Ishikawa (cell line): ENCODE data around the gene BASP1.

Source experiments
- CEBPB ChIP-seq: IDR thresholded peaks from 2 replicates; pipeline ENCODE4 v1.6.1; 2012
- CREB1 ChIP-seq: IDR thresholded peaks from 2 replicates; pipeline ENCODE4 v1.6.1; 2012; ENCODE audit warnings: low read depth
- EGR1 ChIP-seq: IDR thresholded peaks from 2 replicates; pipeline ENCODE4 v1.6.1; 2012
- EP300 ChIP-seq: IDR thresholded peaks from 2 replicates; pipeline ENCODE4 v1.6.1; 2012; ENCODE audit warnings: borderline replicate concordance
- FOXM1 ChIP-seq: IDR thresholded peaks from 2 replicates; pipeline ENCODE4 v1.6.1; 2012; ENCODE audit warnings: low read depth, borderline replicate concordance
- NFIC ChIP-seq: IDR thresholded peaks from 2 replicates; pipeline ENCODE4 v1.6.1; 2012
- RAD21 ChIP-seq: IDR thresholded peaks from 2 replicates; pipeline ENCODE4 v1.6.1; 2012; ENCODE audit warnings: low read depth
- TAF1 ChIP-seq: IDR thresholded peaks from 2 replicates; pipeline ENCODE4 v1.6.1; 2012; ENCODE audit warnings: low read depth, mild to moderate bottlenecking
- TCF12 ChIP-seq: IDR thresholded peaks from 2 replicates; pipeline ENCODE4 v1.6.1; 2012; ENCODE audit warnings: low read depth
- TEAD4 ChIP-seq: IDR thresholded peaks from 2 replicates; pipeline ENCODE4 v1.6.1; 2012
- YY1 ChIP-seq: IDR thresholded peaks from 2 replicates; pipeline ENCODE4 v1.6.1; 2012; ENCODE audit warnings: low read depth
- ZBTB7A ChIP-seq: IDR thresholded peaks from 2 replicates; pipeline ENCODE4 v1.6.1; 2012; ENCODE audit warnings: low read depth
- TF ChIP-seq, protein P1 (sequence below): IDR thresholded peaks from 2 replicates; pipeline ENCODE4 v1.6.1; 2012; ENCODE audit warnings: low read depth, mild to moderate bottlenecking
- TF ChIP-seq, protein P2 (sequence below): IDR thresholded peaks from 2 replicates; pipeline ENCODE4 v1.6.1; 2012
- TF ChIP-seq, protein P3 (sequence below): IDR thresholded peaks from 2 replicates; pipeline ENCODE4 v1.6.1; 2012

BASP1 gene

DNA sequence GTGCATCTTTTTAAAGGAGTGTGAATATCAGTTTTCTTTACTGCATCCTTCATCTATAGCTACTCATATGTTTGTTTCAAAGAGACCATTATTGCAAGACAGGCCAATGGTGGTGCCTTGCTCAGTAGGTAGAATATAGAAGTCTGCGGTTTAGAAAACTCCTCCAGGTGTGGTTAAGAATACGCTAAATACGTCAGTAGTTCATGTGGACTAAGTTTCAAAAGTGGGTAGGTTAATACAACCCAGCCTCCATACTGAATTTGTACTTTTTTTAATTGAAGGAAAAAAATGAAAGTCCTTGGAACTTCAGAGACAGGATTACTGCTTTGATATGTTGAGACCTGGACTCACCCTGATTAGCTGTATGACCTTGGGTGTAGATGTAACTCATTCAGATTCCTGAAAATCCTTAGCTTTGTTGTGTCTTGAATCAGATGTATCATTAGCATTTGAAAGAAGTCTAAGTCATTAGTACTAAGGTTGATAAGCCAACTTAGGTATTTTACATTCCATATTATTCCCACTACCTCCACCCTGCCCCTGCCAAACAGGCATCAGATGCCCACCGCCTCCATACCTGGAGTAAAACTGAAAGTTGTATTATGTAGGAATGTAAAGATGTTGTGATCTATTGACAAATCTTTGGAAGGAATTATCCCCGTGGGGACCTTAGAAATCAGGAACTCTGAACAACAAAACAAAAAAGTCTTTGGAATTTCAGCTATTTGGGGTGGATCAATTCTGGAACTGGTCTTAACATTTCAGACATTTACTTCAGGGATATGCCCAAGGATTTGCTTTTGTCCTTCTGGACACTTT is 6.1 kb downstream of the BASP1 start:
- TF ChIP-seq TCF12 (no peak), FOXM1 (no peak), EP300 (no peak), EGR1 (no peak), CEBPB (no peak), NFIC (no peak)
- TF ChIP-seq, protein P1, sequence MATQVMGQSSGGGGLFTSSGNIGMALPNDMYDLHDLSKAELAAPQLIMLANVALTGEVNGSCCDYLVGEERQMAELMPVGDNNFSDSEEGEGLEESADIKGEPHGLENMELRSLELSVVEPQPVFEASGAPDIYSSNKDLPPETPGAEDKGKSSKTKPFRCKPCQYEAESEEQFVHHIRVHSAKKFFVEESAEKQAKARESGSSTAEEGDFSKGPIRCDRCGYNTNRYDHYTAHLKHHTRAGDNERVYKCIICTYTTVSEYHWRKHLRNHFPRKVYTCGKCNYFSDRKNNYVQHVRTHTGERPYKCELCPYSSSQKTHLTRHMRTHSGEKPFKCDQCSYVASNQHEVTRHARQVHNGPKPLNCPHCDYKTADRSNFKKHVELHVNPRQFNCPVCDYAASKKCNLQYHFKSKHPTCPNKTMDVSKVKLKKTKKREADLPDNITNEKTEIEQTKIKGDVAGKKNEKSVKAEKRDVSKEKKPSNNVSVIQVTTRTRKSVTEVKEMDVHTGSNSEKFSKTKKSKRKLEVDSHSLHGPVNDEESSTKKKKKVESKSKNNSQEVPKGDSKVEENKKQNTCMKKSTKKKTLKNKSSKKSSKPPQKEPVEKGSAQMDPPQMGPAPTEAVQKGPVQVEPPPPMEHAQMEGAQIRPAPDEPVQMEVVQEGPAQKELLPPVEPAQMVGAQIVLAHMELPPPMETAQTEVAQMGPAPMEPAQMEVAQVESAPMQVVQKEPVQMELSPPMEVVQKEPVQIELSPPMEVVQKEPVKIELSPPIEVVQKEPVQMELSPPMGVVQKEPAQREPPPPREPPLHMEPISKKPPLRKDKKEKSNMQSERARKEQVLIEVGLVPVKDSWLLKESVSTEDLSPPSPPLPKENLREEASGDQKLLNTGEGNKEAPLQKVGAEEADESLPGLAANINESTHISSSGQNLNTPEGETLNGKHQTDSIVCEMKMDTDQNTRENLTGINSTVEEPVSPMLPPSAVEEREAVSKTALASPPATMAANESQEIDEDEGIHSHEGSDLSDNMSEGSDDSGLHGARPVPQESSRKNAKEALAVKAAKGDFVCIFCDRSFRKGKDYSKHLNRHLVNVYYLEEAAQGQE = no peak

DNA sequence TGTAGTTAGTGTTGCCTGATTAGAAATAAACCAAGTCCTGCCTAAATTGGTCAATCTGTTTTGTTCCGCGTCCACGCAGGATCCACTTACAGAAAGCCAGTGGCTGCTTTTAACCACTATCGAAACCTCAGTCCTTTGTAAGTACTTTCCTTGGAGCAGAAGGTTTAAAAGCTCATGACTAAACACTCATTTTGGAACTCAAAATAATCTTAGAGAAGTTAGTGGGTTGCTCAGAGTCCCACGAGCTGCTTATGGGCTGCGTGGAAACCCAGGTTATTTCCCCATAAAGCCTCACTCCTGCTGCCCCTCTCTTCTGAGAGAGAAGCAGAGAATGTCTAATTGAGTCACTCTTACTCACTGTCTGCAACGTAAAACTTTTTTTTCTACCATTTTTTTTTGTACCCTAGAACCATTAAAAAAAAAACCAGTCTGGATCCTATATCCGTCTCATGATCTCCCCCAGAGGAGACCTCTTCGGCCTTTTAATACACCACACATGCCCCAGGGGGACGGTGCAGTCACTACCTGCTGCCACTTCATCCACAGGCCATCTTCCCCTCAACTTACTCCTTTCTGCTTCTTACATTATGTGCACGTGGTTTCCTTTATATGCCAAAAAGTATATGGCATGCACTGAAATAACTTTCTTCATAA is 7.6 kb downstream of the BASP1 start:
- no peak for TF ChIP-seq FOXM1
- no peak for TF ChIP-seq TAF1

DNA sequence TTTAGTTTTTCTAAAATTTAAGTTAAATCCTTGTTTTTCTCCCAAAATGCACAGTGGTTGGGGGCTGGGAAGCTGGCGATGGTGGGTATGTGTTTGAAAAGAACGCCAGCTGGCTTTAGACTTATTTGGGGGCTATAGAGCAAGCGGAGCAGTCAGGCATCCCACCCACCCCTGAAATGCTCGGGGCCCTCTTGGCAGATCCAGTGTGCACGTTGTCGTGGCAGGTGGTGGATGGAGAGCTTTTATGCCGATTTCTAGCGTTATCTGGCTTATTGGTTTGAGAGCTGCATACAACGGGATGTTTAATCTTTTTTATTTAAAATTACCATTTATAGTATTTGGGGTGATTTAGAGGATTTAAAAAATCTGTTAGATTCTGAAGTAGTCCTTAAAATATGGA is 8.1 kb downstream of the BASP1 start:
- no peak for TF ChIP-seq NFIC
- no peak for TF ChIP-seq TCF12
- no peak for TF ChIP-seq CEBPB
- no peak for TF ChIP-seq EGR1
- TF ChIP-seq, protein P2, sequence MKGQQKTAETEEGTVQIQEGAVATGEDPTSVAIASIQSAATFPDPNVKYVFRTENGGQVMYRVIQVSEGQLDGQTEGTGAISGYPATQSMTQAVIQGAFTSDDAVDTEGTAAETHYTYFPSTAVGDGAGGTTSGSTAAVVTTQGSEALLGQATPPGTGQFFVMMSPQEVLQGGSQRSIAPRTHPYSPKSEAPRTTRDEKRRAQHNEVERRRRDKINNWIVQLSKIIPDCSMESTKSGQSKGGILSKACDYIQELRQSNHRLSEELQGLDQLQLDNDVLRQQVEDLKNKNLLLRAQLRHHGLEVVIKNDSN = no peak
- TF ChIP-seq FOXM1 = no peak
- TF ChIP-seq, protein P1 = no peak
- no peak for TF ChIP-seq YY1
- TF ChIP-seq EP300 = no peak
- no peak for TF ChIP-seq CREB1
- TF ChIP-seq RAD21 = no peak
- TF ChIP-seq, protein P3, sequence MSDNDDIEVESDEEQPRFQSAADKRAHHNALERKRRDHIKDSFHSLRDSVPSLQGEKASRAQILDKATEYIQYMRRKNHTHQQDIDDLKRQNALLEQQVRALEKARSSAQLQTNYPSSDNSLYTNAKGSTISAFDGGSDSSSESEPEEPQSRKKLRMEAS = no peak
- TF ChIP-seq TEAD4 = no peak
- TF ChIP-seq TAF1 = no peak
- no peak for TF ChIP-seq ZBTB7A

DNA sequence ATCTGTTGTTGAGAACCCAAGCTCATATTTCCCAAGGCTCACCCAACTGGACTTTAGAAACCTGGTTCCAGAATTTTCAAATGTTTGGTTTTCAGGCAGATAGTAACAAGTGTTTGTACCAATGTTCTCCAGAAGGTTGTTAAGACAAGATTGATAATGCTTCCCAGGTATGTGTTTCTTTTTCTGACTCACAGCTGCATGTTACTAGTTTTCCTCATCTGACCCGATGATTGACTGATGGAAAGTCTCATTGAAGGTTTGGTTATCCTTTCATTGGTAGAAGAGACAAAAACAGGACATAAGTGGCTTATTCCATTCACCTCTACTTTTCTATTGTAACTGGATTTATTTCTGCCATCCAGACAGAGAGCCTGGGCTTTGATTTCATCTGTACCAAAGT is 10.4 kb downstream of the BASP1 start:
- TF ChIP-seq EP300 (no peak), RAD21 (no peak), TEAD4 (no peak), NFIC (no peak), ZBTB7A (no peak), EGR1 (no peak), FOXM1 (no peak), TCF12 (no peak), CEBPB (no peak), YY1 (no peak), TAF1 (no peak)
- TF ChIP-seq, protein P3 = no peak
- TF ChIP-seq, protein P1 = no peak
- TF ChIP-seq, protein P2 = no peak
